BE2C (cell line): ENCODE measurements around the gene IL23R.
"Not testable (repeated sequence)": the region's sequence is repeated elsewhere in the genome, so short reads cannot be mapped to it uniquely, and the experiment has no call there.

ENCODE experiments used
- DNase-seq: peaks from one replicate; pipeline ENCODE4 v3.0.0-alpha.2; 2020
- H3K27me3 ChIP-seq: fragments of 250-450 bp; sonication (Bioruptor Pico); 2 replicates; pipeline ENCODE4 v1.5.1; 2020; ENCODE audit warnings: mild to moderate bottlenecking
- H3K36me3 ChIP-seq: fragments of 250-450 bp; sonication (Bioruptor Pico); 2 replicates; pipeline ENCODE4 v1.5.1; 2020; ENCODE audit warnings: mild to moderate bottlenecking
- H3K4me1 ChIP-seq: fragments of 250-450 bp; sonication (Bioruptor Pico); 2 replicates; pipeline ENCODE4 v1.5.1; 2020
- H3K4me3 ChIP-seq: 2 replicates; pipeline ENCODE4 v1.5.1; 2011; ENCODE audit warnings: low read depth, low read length
- H3K9me3 ChIP-seq: fragments of 250-450 bp; sonication (Bioruptor Pico); 2 replicates; pipeline ENCODE4 v1.5.1; 2020
- CTCF ChIP-seq: IDR thresholded peaks from 2 replicates; pipeline ENCODE4 v1.5.1; 2012; ENCODE audit warnings: mild to moderate bottlenecking, low read depth, low read length

IL23R gene

GRCh38 chr1:67138813-67139499 lies 27.3 kb upstream of the IL23R start:
- no peaks in the 10 kb centered on the region for H3K27me3 ChIP-seq
- no peaks in the 10 kb centered on the region for H3K36me3 ChIP-seq
- H3K4me1 ChIP-seq, result no peaks in the 10 kb centered on the region
- no peak for TF ChIP-seq CTCF
- DNase-seq, result no peak
- no peak overlapping the region for H3K4me3 ChIP-seq
- H3K9me3 ChIP-seq, result no peaks in the 10 kb centered on the region

GRCh38 chr1:67140460-67140859 lies 25.8 kb upstream of the IL23R start:
- H3K4me3 ChIP-seq, result no peak overlapping the region
- TF ChIP-seq CTCF, result no peak

GRCh38 chr1:67141832-67142231 lies 24.4 kb upstream of the IL23R start:
- not testable (repeated sequence) for H3K4me1 ChIP-seq, DNase-seq, H3K27me3 ChIP-seq, H3K9me3 ChIP-seq, H3K4me3 ChIP-seq, H3K36me3 ChIP-seq

More at GRCh38 chr1:67140460-67140859, 25.8 kb upstream of the IL23R start:
- Histone ChIP-seq H3K27me3 (no peaks in the 10 kb centered on the region), H3K9me3 (no peaks in the 10 kb centered on the region), H3K4me1 (no peaks in the 10 kb centered on the region), H3K36me3 (no peaks in the 10 kb centered on the region)
- DNase-seq, result no peak

- Histone ChIP-seq H3K4me3 (no peak overlapping the region), H3K27me3 (no peaks in the 10 kb centered on the region), H3K36me3 (no peaks in the 10 kb centered on the region), H3K9me3 (no peaks in the 10 kb centered on the region), H3K4me1 (no peaks in the 10 kb centered on the region)
- TF ChIP-seq CTCF, result no peak
- DNase-seq, result no peak
Observed at GRCh38 chr1:67142931-67143330, 23.3 kb upstream of the IL23R start.

- H3K4me1 ChIP-seq, result no peaks in the 10 kb centered on the region
- H3K27me3 ChIP-seq, result no peaks in the 10 kb centered on the region
- TF ChIP-seq CTCF, result no peak
- DNase-seq, result no peak
- no peaks in the 10 kb centered on the region for H3K9me3 ChIP-seq
- H3K36me3 ChIP-seq, result no peaks in the 10 kb centered on the region
- no peak overlapping the region for H3K4me3 ChIP-seq
Observed at GRCh38 chr1:67143966-67144365, 22.3 kb upstream of the IL23R start.

GRCh38 chr1:67144696-67145095 lies 21.6 kb upstream of the IL23R start:
- no peaks in the 10 kb centered on the region; the same call in 1 of the 2 replicates for H3K27me3 ChIP-seq
- no peaks in the 10 kb centered on the region for H3K9me3 ChIP-seq
- H3K4me1 ChIP-seq, result no peaks in the 10 kb centered on the region
- no peak overlapping the region for H3K4me3 ChIP-seq
- peak; percentile 29 for TF ChIP-seq CTCF
- H3K36me3 ChIP-seq, result no peaks in the 10 kb centered on the region
- no peak for DNase-seq
